GM18520 (cell line): Measurements from ENCODE around the gene ASPN.

ENCODE experiments used
- ATAC-seq: cut with Tn5 transposase; IDR thresholded peaks from one replicate; pipeline ENCODE4 v1.9.1; 2021; ENCODE audit not compliant: unreplicated experiment

Gene ASPN

GRCh38 chr9:92482329-92482728 is at the start of gene ASPN:
Gene ASPN (minus strand): TSS chr9:92482506.
- ATAC-seq: no peak

GRCh38 chr9:92530893-92531292 is 48.6 kb upstream of the ASPN start:
- ATAC-seq: no peak

GRCh38 chr9:92529124-92529523 is 46.8 kb upstream of the ASPN start:
- ATAC-seq: no peak

GRCh38 chr9:92528522-92528849 is 46.2 kb upstream of the ASPN start:
- no peak for ATAC-seq

GRCh38 chr9:92527832-92528521 is 45.7 kb upstream of the ASPN start:
- no peak for ATAC-seq

- ATAC-seq: no peak
These were observed 45.1 kb upstream of the ASPN start for GRCh38 chr9:92527291-92527828.

- ATAC-seq: no peak
These were observed 43.0 kb upstream of the ASPN start for GRCh38 chr9:92525306-92525705.

- no peak for ATAC-seq
These were observed 42.6 kb upstream of the ASPN start for GRCh38 chr9:92524881-92525280.

- no peak for ATAC-seq
These were observed 41.0 kb upstream of the ASPN start for GRCh38 chr9:92522983-92523970.

- ATAC-seq: no peak
These were observed 38.5 kb upstream of the ASPN start for GRCh38 chr9:92520837-92521236.

GRCh38 chr9:92518199-92518598 is 35.9 kb upstream of the ASPN start:
- no peak for ATAC-seq

- ATAC-seq: no peak
These were observed 34.7 kb upstream of the ASPN start for GRCh38 chr9:92517046-92517445.

- no peak for ATAC-seq
These were observed 34.2 kb upstream of the ASPN start for GRCh38 chr9:92516521-92516920.

- ATAC-seq: no peak
These were observed 32.3 kb upstream of the ASPN start for GRCh38 chr9:92514635-92515034.

- ATAC-seq: no peak
These were observed 31.0 kb upstream of the ASPN start for GRCh38 chr9:92513349-92513748.

- ATAC-seq: no peak
These were observed 30.3 kb upstream of the ASPN start for GRCh38 chr9:92512622-92513021.

GRCh38 chr9:92510747-92511146 is 28.4 kb upstream of the ASPN start:
- ATAC-seq: no peak

- ATAC-seq: no peak
These were observed 26.7 kb upstream of the ASPN start for GRCh38 chr9:92509050-92509449.

- no peak for ATAC-seq
These were observed 25.9 kb upstream of the ASPN start for GRCh38 chr9:92508018-92508820.

GRCh38 chr9:92507496-92507895 is 25.2 kb upstream of the ASPN start:
- ATAC-seq: no peak

- ATAC-seq: no peak
These were observed 24.7 kb upstream of the ASPN start for GRCh38 chr9:92507005-92507404.
